Kidney glomerular epithelial cell (primary cell): ENCODE results near the gene WDR7.

Experiments
- DNase-seq: peaks from one replicate; lab custom pipeline; 2025; lab: John Stamatoyannopoulos, UW

WDR7 gene

GRCh38 chr18:56890632-56891031 lies 239.5 kb downstream of the WDR7 start:
- DNase-seq, result peak; percentile 88

GRCh38 chr18:56891116-56891515 lies 240.0 kb downstream of the WDR7 start:
- DNase-seq, result no peak

- no peak for DNase-seq
Measured at GRCh38 chr18:56891870-56892269, 240.7 kb downstream of the WDR7 start.

GRCh38 chr18:56897122-56897521 lies 246.0 kb downstream of the WDR7 start:
- no peak for DNase-seq

- no peak for DNase-seq
Measured at GRCh38 chr18:56899660-56900059, 248.5 kb downstream of the WDR7 start.

GRCh38 chr18:56900195-56901094 lies 249.3 kb downstream of the WDR7 start:
- no peak for DNase-seq

- no peak for DNase-seq
Measured at GRCh38 chr18:56901919-56902318, 250.8 kb downstream of the WDR7 start.

- DNase-seq, result peak; percentile 72
Measured at GRCh38 chr18:56902653-56903052, 251.5 kb downstream of the WDR7 start.

- DNase-seq, result no peak
Measured at GRCh38 chr18:56903686-56904085, 252.5 kb downstream of the WDR7 start.

GRCh38 chr18:56907771-56908170 lies 256.6 kb downstream of the WDR7 start:
- DNase-seq, result no peak

GRCh38 chr18:56910237-56910636 lies 259.1 kb downstream of the WDR7 start:
- DNase-seq, result no peak

- no peak for DNase-seq
Measured at GRCh38 chr18:56910967-56911366, 259.8 kb downstream of the WDR7 start.

GRCh38 chr18:56913941-56914340 lies 262.8 kb downstream of the WDR7 start:
- no peak for DNase-seq

GRCh38 chr18:56919190-56919589 lies 268.0 kb downstream of the WDR7 start:
- DNase-seq, result no peak

- no peak for DNase-seq
Measured at GRCh38 chr18:56921896-56922480, 270.8 kb downstream of the WDR7 start.

- DNase-seq, result no peak
Measured at GRCh38 chr18:56926734-56927133, 275.6 kb downstream of the WDR7 start.

GRCh38 chr18:56927786-56928185 lies 276.6 kb downstream of the WDR7 start:
- no peak for DNase-seq

- no peak for DNase-seq
Measured at GRCh38 chr18:56929886-56930285, 278.7 kb downstream of the WDR7 start.

- no peak for DNase-seq
Measured at GRCh38 chr18:56933472-56933871, 282.3 kb downstream of the WDR7 start.

GRCh38 chr18:56934131-56934530 lies 283.0 kb downstream of the WDR7 start:
- no peak for DNase-seq

- no peak for DNase-seq
Measured at GRCh38 chr18:56934906-56935305, 283.7 kb downstream of the WDR7 start.

- DNase-seq, result no peak
Measured at GRCh38 chr18:56935434-56936040, 284.4 kb downstream of the WDR7 start.

- no peak for DNase-seq
Measured at GRCh38 chr18:56936457-56936856, 285.3 kb downstream of the WDR7 start.
